Activated CD8-positive, alpha-beta memory T cell treated with anti-CD3 and anti-CD28 coated beads for 4 hours (primary cell): Measurements from ENCODE around the gene NKAIN1.
"Not testable (repeated sequence)": the region's sequence is repeated elsewhere in the genome, so short reads cannot be mapped to it uniquely, and the experiment has no call there.

Experiments used
- DNase-seq, 2 donors: peaks; one replicate each; pipeline ENCODE4 v3.0.0-alpha.2; 2020; ENCODE audit warnings: low read depth in 2 of 2

NKAIN1 gene

DNA sequence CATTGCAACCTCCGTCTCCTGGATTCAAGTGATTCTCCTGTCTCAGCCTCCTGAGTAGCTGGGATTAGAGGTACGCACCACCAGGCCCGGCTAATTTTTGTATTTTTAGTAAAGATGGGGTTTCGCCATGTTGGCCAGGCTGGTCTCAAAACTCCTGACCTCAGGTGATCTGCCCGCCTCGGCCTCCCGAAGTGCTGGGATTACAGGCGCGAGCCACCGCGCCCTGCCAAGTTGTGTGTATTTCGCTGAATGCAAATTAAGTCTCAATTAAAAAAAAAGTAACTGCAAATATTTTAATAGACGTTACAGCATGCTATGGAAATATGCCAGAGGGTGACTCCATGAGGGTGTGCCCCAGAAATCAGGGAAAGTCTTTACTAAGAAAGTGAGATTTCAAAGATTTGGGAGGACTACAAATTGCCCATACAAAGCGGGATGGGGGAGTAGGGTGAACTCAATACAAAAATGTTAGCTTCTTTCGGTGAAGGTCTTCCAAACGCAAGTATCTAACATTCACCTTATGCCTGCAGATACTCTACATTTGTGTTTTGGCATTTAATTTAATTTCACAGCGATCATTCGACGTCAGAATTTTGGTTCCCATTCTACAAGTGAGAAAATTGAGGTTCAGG is 85.6 kb downstream of the NKAIN1 start:
- DNase-seq: no peak

DNA sequence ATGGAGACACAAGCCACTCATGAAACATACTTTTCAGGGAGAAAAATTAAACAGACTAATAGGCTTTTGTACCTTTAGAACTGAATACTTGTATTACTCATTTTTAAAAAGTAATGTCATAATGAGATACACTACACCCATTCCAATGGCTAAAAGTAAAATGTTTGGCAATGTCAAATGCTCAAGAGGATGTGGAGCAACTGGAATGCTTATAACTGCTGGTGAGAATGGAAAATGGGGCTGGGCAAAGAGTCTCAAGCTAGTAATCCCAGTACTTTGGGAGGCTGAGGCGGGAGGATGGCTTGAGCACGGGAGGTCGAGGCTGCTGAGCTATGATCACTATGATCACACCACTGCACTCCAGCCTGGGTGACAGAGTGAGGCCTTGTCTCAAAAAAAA is 86.3 kb downstream of the NKAIN1 start:
- no peak for DNase-seq

- no peak for DNase-seq
Measured at GRCh38 chr1:31152181-31152795, 87.4 kb downstream of the NKAIN1 start.

- DNase-seq: no peak
Measured at GRCh38 chr1:31151402-31151801, 88.3 kb downstream of the NKAIN1 start.

GRCh38 chr1:31148409-31148808 is 91.3 kb downstream of the NKAIN1 start:
- no peak for DNase-seq

DNA sequence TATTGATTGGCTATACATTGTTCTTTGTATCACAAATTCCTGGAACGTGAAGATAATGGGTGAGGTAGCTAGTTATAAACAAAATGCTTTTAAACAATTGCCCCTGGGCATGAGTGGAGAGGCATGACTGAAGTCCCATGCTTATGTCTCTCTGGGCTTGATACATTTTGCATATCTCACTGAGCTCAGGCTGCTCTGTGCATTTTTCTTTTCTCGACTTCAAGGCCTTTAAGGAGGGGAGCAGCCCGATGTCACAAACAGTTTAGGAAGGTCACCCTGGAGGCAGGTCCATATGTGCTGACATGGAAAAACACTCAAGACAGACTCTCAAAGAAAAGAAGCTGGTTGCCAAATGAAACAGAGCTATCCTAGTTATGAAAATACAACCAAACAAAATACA is 94.0 kb downstream of the NKAIN1 start:
- no peak for DNase-seq

- DNase-seq: no peak
Measured at GRCh38 chr1:31144442-31144841, 95.2 kb downstream of the NKAIN1 start.

GRCh38 chr1:31143455-31143854 is 96.2 kb downstream of the NKAIN1 start:
- no peak for DNase-seq

- DNase-seq: no peak
Measured at GRCh38 chr1:31142406-31142805, 97.3 kb downstream of the NKAIN1 start.

GRCh38 chr1:31140299-31140698 is 99.4 kb downstream of the NKAIN1 start:
- DNase-seq: no peak

DNA sequence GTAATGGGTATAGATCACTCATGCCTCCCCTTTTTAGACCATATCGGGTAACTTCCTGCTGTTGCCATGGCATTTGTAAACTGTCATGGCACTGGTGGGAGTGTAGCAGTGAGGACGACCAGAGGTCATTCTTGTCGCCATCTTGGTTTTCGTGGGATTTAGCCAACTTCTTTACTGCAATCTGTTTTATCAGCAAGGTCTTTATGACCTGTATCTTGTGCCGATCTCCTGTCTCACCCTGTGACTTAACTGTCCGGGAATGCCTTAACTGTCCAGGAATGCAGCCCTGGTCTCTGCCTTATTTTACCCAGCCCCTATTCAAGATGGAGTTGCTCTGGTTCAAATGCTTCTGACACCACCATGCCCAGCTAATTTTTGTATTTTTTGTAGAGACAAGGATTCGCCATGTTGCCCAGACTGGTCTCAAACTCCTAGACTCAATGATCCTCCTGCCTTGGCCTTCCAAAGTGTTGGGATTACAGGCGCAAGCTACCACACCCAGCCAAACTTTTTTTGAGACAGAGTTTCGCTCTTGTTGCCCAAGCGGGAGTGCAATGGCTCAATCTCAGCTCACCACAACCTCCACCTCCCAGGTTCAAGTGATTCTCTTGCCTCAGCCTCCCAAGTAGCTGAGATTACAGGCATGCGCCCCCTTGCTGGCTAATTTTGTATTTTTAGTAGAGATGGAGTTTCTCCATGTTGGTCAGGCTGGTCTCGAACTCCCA is 100.7 kb downstream of the NKAIN1 start:
- not testable (repeated sequence) for DNase-seq

DNA sequence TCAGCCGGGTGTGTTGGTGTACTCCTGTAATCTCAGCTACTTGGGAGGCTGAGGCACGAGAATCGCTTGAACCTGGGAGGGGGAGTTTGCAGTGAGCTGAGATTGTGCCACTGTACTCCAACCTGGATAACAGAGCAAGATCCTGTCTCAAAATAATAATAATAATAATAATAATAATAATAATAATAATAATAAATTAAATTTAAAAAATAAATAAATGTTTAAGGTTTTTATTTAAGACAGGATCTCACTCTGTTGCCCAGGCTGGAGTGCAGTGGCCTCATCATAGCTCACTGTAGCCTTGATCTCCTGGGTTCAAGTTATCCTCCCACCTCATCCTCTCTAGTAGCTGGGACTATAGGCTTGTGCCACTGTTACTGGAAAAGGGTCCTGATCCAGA is 101.8 kb downstream of the NKAIN1 start:
- DNase-seq: not testable (repeated sequence)

DNA sequence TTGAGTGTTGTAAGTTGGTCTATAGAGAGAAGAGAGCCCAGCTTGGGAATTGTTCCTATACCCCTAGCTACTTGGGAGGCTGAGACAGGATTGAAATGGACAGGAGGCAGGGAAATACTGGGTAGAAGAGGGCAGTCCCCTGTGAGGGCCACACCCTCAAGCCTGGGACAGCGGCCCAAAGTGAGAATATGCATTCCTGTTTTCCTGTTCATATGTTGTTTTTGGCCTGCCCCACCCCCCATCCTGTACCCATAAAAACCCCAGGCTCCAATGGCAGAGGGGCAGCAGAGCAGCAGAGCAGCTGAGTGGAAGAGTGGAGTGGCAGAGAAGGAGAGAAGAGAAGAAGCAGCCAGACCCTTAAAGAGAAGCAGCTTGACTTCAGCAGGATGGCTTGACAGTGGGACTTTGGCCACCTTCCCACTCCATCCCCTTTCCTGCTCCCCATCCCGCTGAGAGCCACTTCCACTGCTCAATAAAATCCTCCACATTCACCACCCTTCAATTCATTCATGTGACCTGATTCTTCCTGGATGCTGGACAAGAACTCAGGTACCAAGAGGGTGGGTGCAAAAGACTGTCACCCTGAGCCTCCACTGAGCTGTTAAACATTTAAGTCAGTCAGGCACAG is 103.6 kb downstream of the NKAIN1 start:
- no peak for DNase-seq

DNA sequence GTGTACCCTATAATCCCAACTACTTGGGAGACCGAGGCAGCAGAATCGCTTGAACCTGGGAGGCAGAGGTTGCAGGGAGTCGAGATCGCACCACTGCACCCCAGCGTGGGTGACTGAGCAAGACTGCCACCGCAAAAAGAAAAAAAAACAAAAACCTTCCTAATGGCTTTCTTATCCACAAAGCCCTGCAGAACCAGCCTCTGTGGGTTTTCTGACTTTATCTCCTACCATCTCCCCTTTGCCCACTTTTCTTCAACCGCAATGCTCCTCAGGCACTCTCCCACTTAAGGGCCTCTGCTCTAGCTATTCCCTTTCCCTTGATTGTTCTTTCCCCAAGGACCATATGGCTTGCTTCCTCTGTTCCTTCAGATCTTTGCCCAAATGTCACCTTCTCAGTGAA is 106.3 kb downstream of the NKAIN1 start:
- DNase-seq: no peak
